Hematopoietic multipotent progenitor cell treated with erythropoietin and hydrocortisone succinate and interleukin-3 and kit ligand, for 4 days (in vitro differentiated cells): ENCODE results near the gene PHLDA1.
"Not testable (repeated sequence)": the region's sequence is repeated elsewhere in the genome, so short reads cannot be mapped to it uniquely, and the experiment has no call there.

ENCODE experiments used
- DNase-seq: peaks from one replicate; pipeline ENCODE4 v3.0.0-alpha.2; 2015

Gene PHLDA1

DNA sequence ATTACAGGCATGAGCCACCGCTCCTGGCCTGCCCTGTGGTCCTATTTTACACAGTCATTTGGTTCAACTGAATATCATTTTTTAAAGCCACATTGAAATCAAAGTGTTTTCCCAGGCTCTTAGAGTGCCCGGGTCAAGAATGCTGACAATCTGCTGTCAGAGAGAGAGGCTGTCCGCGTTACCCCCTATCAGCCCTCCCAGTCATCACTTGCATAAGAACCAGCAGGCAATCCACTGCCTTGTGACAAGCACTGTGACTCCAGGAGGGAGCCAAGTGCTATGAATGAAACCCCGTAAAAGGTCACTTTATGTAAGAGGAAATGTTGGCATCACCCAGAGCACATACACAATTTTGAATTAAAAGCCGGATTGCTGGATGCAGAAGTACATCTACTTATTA, 13.5 kb downstream of the PHLDA1 start:
- DNase-seq: no peak

- DNase-seq: no peak
Measured at GRCh38 chr12:76014007-76014406, 17.6 kb downstream of the PHLDA1 start.

DNA sequence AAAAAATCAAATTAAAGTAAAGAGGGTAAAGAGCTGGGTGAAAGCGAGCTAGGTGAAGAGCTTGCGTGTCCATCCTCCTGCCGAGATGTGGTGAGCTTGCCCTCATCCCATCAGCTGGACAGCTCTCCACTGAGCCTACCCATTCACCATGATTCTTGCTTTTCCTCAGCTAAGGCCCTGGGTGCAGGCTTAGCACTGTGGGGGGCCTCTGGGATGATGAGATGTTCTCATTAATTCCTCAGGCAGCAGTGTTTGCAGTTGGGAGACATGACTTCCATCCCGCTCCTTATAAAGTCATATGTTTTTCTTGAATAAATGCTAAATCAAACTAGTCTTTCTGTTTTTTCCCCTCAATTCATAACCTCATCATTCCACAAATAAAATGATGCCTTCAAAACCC, 18.0 kb downstream of the PHLDA1 start:
- DNase-seq: no peak

DNA sequence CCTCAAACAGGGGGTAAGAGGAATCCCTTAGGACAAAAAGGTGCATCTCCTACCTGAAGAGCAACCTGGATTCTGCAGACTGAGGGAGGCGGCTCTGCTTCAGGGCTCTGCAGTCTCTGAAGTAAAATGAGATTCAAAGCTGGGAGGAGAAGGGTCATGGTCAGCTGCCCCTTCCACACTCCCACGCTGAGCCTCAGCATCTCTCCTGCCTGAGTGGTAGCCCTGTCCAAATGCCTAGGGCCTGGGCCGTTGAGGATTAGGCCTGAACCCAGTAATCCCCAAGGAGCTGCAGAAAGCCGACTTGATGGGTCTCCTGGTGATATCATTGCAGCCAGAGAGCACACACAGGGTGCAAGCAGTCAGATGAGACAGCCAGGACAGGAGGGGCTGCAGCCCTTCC, 18.9 kb downstream of the PHLDA1 start:
- no peak for DNase-seq

DNA sequence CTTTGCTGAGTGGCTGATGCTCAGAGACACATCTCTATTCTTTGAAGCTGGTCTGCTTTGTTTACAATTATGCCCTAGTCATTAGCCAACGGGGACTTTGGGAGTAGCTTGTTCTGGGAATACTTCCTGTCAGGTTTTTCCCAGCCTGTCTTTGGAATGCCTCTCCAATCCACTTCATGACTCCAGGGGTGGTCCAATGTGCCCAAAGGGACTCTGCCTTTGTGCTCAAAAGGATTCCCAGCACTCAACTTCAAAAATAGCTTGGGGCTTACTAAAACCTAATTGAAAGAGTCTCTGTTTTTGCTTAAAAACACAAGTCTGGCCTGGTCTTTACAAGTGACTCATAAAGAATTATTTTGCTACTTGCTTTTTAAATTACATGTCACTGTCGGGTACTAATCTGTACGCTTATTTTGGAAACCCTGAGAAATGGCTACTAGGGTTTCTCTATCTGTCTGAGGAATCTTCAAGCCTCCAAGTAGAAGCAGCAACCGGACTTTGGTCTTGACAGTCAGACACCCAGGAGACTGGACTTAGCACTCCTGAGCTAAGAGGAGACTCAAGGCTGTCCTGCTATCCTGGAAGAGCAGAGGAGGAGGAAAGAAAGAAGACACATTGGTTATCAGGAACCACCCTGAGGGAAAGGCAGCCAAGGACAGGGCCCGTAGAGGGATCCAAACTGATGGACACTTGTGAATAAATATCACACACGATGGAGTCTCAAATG, 20.7 kb downstream of the PHLDA1 start:
- no peak for DNase-seq

GRCh38 chr12:76008428-76008827, 23.1 kb downstream of the PHLDA1 start:
- no peak for DNase-seq

DNA sequence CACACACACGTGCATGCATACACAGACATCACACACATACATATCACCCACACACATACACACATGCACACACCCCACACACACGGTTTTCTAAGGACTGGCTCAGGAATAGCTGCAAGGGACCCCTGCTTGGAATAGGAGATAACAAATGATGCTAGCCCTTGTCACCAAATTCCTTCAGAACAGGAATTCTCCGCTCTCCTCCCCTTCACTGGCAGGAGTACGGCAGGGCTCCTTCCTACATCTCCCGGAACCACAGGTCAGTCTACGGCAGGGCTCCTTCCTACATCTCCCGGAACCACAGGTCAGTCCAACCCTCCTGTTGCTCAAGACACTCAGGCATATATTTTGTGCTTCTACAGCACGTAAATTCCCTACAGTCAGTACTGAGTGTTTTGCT, 23.9 kb downstream of the PHLDA1 start:
- no peak for DNase-seq

DNA sequence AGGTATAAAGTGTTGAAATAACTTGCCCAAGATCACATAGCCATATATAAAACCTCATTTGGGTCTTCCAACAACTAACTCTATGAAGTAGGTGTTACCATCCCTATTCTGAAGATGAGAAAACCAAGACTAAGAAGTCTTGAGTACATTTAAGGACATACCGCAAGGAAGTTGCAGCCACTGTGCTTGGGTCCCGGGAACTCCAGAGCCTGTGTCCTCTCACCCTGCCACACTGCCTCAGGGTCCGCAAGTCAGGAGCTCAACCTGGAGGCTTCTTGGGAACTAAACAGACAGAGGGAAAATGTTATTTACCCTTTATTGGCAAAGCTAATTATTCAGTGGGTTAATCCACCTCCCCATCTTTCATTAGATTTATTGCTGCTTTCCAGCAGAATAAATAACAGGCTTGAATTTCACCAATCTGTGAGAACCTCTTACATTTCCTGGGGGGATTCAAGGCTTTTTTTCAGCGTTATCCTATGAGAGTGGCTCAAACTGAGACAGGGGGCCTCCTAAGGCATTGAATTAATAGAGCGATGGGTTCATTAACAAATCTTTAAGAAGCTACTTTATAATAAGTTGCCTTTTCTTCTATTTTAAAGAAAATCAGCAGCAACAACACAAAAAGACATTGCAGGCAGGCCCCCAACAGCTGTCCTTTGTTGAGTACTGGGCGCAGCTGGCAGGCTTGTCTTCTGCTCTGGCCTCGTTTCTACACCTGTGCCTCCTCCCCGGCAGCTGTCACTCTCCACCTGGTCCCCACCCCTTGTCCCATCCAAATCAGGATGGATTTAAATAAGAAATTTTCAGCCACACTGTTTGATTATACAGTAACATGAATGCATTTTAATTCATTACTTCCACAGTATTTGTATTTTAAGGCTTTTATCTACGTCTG, 25.3 kb downstream of the PHLDA1 start:
- no peak for DNase-seq

DNA sequence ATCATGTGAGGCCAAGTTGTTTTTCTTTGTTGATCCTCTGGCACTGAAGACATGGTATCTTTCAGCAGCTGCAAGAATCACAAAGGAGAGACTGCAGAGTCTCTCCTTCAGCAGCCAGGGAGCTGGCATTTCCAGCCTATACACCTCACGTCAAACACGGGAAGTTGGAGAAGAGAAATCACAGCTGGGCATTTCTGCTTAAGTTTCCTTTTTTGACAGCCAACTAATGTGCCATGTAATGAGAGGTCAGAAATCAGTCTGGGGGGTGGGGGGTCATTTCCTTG, 28.3 kb downstream of the PHLDA1 start:
- DNase-seq: no peak

- no peak for DNase-seq
Measured at GRCh38 chr12:76002598-76003354, 28.8 kb downstream of the PHLDA1 start.

DNA sequence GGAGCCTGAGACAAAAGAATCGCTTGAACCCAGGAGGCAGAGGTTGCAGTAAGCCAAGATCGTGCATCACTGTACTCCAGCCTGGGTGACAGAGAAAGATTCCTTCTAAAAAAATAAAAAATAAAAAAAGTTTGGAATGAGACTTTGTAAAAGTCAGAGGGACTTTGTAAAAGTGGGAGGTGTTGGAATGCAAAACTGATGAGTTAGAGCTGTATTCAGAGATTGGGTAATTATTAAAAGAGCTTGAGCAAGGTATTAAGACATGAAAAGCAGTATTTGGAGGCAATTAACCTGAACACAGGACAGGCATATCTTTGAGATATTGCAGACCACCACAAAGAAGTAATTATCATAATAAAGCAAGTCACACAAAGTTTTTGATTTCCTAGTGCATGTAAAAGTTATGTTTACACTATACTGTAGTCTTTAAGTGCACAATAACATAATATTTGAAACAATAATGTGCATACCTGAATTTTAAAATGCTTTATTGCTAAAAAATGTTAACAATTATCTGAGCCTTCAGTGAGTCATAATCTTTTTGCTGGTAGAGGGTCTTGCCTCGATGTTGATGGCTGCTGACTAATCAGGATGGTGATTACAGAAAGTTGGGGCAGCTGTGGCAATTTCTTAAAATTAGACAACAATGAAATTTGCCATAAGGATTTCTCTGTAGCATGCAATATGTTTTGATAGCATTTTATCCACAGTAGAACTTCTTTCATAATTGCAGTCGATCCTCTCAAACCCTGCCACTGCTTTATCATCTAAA, 33.1 kb downstream of the PHLDA1 start:
- no peak for DNase-seq

GRCh38 chr12:75997658-75998057, 33.9 kb downstream of the PHLDA1 start:
- no peak for DNase-seq

- DNase-seq: peak; percentile 41
Measured at GRCh38 chr12:75996861-75997447, 34.6 kb downstream of the PHLDA1 start.

DNA sequence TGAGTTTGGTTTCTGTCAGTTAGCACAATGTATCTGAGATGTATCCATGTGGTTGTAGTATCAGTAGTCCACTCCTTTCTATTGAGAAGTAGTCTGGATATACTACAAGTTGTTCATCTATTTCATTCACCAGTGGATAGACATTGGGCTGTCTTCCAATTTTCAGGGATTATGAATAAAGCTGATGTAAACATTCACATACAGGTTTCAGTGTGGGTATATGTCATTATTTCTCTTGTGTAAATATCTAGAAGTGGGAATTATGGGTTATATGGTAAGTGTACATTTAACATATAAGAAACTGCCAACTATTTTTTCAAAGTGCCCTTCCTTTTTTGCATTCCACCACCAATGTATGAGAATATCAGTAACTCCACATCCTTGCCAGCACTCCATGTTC, 35.9 kb downstream of the PHLDA1 start:
- DNase-seq: no peak

GRCh38 chr12:75994069-75994740, 37.4 kb downstream of the PHLDA1 start:
- DNase-seq: no peak

- no peak for DNase-seq
Measured at GRCh38 chr12:75991753-75992152, 39.8 kb downstream of the PHLDA1 start.

GRCh38 chr12:75990189-75990912, 41.2 kb downstream of the PHLDA1 start:
- no peak for DNase-seq

- not testable (repeated sequence) for DNase-seq
Measured at GRCh38 chr12:75987709-75988108, 43.9 kb downstream of the PHLDA1 start.

DNA sequence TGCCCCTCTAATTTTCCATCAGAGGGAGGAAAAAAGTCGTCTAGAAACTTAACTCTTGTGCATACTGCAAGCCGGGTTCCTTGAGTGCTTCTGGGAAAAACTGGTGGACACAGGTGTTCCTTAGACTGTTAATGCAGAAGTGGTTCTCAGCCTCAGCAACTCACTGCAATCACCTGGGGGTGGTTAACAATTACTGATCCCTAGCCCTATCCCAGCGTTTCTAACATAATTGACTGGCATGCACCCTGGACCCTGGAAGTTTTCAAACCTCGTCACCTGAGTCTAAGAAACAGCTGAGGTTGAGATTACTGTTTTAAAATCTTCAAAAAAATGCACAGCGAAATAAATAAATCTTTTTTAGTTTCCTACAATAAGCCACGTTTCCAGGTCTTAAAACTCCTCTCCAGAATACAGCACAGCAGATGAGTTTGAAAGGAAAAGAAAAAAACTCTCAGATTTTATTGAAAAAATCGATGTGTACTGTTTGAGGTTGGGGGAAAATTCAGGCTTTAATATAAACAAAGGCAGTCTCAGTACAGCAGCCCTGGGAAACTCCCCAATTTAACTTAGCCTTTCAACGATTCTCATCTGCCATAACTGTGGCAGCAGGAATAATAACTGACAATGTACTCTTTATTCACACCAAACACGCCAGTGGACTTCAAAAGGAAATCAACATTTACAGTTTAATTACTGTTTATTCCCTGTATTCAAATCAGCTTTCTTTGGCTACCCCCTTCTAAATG, 45.4 kb downstream of the PHLDA1 start:
- DNase-seq: no peak

- no peak for DNase-seq
Measured at GRCh38 chr12:75985566-75985965, 46.0 kb downstream of the PHLDA1 start.
